Limb (tissue), 2 donors: ENCODE results near the gene ACTR3.

Experiments used
- DNase-seq, 2 donors: peaks; one replicate each; pipeline ENCODE4 v3.0.0-alpha.2; 2016; ENCODE audit errors: extremely low spot score in 2 of 2

Gene ACTR3

DNA sequence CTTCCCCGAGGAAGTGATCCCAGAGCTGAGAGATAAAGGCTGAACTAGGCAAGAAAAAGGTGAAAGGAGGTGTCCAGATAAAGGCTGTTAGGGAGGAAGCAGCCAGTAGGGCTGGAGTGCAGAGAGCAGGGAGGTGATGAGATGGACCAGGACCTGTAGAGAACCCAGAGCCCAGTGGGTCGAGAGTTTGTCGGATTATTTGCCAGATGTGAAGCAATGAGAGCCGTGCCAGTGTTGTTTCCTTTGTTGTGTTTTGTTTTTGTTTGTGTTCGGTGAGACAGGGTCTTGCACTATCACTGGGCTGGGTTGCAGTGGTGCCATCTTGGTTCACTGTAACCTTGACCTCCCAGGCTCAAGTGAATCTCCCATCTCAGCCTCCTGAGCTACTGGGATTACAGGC lies 111.3 kb downstream of the ACTR3 start:
- no peak for DNase-seq

DNA sequence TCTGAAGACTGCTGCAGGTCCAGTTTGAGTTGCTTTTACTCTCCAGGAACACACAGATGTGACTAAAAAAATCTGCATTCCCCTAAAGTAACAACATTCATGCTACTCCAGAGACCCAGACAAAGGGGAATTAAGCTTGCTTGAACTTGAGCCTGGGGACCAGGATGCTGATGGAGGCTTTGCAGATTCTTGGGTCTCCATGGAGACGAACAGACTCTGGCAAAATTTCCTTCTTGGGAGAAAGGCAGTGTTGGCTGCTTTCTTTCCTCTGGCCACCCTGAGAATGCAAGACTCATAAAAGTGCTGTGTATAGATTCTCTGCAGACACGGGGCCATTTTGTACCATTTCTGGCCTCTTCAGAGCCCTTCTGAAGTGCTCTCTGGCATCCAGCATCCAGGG lies 112.0 kb downstream of the ACTR3 start:
- no peak for DNase-seq

DNA sequence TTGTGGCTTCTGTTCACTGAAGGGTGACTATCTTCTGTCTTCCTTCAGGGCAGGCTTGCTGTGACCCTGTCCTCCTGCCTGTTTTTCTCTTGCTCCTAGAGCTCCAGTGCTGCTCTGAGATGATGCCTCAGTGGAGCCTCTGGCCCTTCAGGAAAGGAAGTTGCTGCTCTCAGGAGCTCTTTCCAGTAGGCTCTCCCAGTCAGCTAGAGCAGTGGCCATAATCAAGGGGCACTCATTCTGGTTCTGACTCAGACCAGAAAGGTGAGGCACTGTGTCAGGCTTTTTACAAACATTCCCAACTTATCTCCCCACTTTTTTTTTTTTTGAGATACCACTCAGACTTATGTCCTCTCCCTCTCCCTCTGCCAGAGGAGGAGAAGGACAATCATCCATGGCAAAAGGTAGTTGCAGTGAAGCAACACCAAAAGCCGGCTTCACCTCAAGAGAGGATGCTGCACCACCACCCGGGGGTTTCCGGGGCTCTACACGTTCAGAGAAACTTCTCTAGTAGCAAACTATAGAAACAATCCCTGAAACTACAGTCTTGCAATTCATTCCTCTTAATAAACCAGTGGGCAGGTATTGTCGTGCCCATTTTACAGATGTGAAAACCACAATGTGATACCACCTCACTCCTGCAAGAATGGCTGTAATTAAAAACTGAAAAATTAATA lies 115.4 kb downstream of the ACTR3 start:
- DNase-seq, result no peak

DNA sequence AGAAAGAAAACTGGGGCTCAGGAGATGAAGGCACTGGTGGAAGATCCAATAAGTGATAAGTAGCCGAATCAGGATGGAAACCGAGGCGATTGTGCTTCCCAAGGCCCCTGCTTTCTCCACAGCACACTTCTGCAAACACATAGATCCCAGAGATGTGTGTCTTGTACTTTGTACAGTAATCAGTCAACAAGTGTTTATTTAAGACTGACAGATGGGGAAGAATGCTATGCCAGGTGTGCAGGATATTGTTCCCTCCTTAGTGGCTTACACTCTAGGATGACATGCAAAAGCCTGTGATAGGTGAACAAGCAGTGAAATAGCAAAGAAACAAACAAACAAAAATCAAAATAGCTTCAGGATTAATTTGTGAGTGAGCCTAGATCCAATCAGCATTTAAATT lies 116.6 kb downstream of the ACTR3 start:
- DNase-seq, result no peak

DNA sequence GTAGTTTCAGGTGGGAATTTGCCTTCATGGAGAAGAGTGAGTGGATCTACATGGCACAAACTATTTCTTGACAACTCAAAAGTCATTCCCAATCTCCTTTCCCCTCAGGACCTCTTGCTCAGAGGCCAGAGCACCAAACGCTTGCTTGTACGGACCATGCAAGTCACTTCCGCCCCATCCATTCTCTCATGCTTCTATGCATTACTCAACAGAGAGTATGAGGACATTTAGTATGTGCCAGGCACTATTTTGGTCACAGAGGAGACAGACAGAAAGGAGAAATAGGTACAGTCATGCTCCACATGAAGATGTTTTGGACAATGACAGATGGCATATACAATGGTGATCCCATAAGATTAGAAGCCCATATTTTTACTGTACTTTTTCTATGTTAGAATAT lies 117.5 kb downstream of the ACTR3 start:
- no peak for DNase-seq

DNA sequence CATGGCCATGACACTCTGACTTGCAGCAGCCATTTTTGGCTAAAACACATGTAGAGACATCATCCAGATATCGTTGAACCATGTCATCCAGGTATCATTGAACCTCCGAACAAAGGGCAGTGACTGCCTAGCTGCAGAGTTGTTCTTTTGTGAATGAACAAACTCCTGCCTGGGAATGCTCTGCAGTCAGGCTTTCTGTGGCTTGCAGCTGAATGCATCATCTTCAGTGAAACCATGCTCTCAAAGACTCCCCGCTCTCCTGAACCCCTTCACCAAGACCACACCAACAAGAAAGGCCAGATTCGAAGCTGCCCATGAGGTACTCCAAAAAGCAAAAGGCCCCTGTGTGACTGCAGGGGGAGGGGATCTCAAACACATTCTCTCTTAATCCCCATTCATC lies 118.8 kb downstream of the ACTR3 start:
- no peak for DNase-seq

DNA sequence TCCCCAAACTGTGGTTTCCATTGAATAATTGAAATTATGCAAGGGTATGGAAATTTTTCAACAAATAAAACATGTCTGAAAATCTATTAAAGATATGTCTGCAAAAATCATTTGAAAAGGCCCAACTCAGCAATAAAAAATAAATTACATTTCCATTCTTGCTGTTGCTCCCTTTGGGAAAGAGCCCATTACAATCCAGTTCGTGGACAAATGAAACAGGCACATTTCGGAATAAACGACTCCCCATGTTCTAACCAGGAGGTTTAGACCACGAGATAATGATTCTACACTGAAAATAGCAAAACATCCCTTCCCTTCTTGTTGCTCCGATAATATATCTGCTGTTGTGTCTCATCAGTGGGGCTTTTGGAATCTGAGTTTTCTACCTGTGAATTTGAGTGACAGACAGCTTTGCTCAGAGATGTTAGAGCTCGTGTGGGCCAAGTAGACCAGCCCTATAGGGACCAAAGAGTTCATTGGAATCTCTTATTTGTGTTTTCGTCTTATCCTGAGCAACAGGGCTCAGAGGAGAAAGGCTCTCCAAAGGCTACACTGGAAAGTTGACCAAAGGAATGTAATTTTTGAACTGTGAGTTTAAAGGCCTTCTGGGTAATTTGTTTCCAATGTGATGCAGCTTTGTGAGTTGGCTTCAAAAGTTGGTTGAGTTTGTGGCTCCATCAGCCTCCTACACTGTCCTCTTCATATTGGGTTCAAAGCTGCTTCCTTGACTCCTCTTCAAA lies 119.5 kb downstream of the ACTR3 start:
- DNase-seq, result peak in 1 of 2 donors; percentile 29

DNA sequence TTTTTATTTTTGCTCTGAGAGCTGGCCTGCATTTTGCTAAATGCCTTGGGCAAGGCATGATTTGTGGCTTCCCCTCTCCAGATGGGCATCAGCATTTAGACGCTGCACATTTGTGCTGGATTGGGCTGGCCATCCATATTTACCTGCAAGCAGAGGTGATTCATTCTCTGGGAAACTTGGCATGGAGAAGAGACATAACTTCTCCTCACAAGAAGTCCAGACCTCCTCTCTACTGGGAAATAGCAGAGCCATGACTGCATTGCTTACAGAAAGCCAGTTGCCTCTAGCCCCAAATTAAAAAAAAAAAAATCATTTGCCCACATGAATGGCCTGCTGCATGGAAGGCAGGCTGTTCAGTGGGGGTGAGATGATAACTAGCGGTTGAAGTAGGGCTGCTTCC lies 120.1 kb downstream of the ACTR3 start:
- no peak for DNase-seq

DNA sequence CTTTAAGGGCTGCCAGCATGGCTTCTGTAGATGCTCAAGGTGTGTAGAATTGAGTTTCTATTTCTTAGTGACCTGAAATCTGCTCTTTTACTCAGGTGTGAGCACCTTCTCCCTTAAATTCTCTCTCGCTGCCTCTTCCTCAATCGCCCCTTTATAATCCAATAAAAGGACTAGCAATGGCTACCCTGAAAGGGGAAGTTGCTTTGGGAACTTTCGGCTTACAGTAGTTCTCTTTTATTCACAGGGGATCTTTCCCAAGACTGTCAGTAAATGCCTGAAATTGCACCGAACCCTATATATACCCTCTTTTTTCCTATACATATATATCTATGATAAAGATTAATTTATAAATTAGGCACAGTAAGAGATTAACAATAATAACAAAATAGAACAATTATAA lies 121.8 kb downstream of the ACTR3 start:
- DNase-seq, result no peak
